Measurements from ENCODE around the gene FAM107A. TPM values are rescaled to one million over a fixed set of nuclear protein-coding genes. Genes with fewer than 3 reads are reported as not detected.

Gene FAM107A
- polyA plus RNA-seq, 4 donors = 3.9 to 6.2 (median 4.7) TPM

- DNase-seq (ENCODE audit: low read depth in 4 of 4, low spot score in 3 of 4) = no peak
Measured at GRCh38 chr3:58569287-58570001, 7.7 kb downstream of the FAM107A start.

- DNase-seq (ENCODE audit: low read depth in 4 of 4, low spot score in 3 of 4) = peak in 1 of 4 donors; percentile 51
Measured at GRCh38 chr3:58568572-58569286, 8.5 kb downstream of the FAM107A start.

GRCh38 chr3:58567251-58567515, 10.0 kb downstream of the FAM107A start:
- DNase-seq (ENCODE audit: low read depth in 4 of 4, low spot score in 3 of 4) = no peak

- DNase-seq (ENCODE audit: low read depth in 4 of 4, low spot score in 3 of 4) = no peak
Measured at GRCh38 chr3:58566398-58567250, 10.6 kb downstream of the FAM107A start.

- DNase-seq (ENCODE audit: low read depth in 4 of 4, low spot score in 3 of 4) = no peak
Measured at GRCh38 chr3:58565621-58566397, 11.4 kb downstream of the FAM107A start.

- DNase-seq (ENCODE audit: low read depth in 4 of 4, low spot score in 3 of 4) = no peak
Measured at GRCh38 chr3:58564456-58565160, 12.6 kb downstream of the FAM107A start.

- DNase-seq (ENCODE audit: low read depth in 4 of 4, low spot score in 3 of 4) = no peak
Measured at GRCh38 chr3:58564054-58564453, 13.1 kb downstream of the FAM107A start.

- no peak for DNase-seq (ENCODE audit: low read depth in 4 of 4, low spot score in 3 of 4)
Measured at GRCh38 chr3:58563386-58564035, 13.7 kb downstream of the FAM107A start.

GRCh38 chr3:58562498-58562897, 14.7 kb downstream of the FAM107A start:
- no peak for DNase-seq (ENCODE audit: low read depth in 4 of 4, low spot score in 3 of 4)

GRCh38 chr3:58560771-58561311, 16.4 kb downstream of the FAM107A start:
- peak in 1 of 4 donors; percentile 40 for DNase-seq (ENCODE audit: low read depth in 4 of 4, low spot score in 3 of 4)

- no peak for DNase-seq (ENCODE audit: low read depth in 4 of 4, low spot score in 3 of 4)
Measured at GRCh38 chr3:58559586-58559985, 17.6 kb downstream of the FAM107A start.

GRCh38 chr3:58557491-58557890, 19.7 kb downstream of the FAM107A start:
- no peak for DNase-seq (ENCODE audit: low read depth in 4 of 4, low spot score in 3 of 4)

GRCh38 chr3:58556761-58557221, 20.4 kb downstream of the FAM107A start:
- DNase-seq (ENCODE audit: low read depth in 4 of 4, low spot score in 3 of 4) = no peak

- DNase-seq (ENCODE audit: low read depth in 4 of 4, low spot score in 3 of 4) = no peak
Measured at GRCh38 chr3:58556001-58556400, 21.2 kb downstream of the FAM107A start.

- no peak for DNase-seq (ENCODE audit: low read depth in 4 of 4, low spot score in 3 of 4)
Measured at GRCh38 chr3:58555203-58555602, 22.0 kb downstream of the FAM107A start.

- no peak for DNase-seq (ENCODE audit: low read depth in 4 of 4, low spot score in 3 of 4)
Measured at GRCh38 chr3:58553003-58553402, 24.2 kb downstream of the FAM107A start.

GRCh38 chr3:58551636-58552180, 25.5 kb downstream of the FAM107A start:
- DNase-seq (ENCODE audit: low read depth in 4 of 4, low spot score in 3 of 4) = no peak

GRCh38 chr3:58544541-58544940, 32.6 kb downstream of the FAM107A start:
- no peak for DNase-seq (ENCODE audit: low read depth in 4 of 4, low spot score in 3 of 4)
